RCC 7860 (cell line): ENCODE data around the gene S100A2.
A peak's percentile ranks its signal among the peaks of the same experiment; 100 is the strongest.

Experiments used
- DNase-seq: peaks from one replicate; pipeline ENCODE4 v3.0.0-alpha.2; 2015; ENCODE audit warnings: low spot score
- FAIRE-seq: peaks from 2 replicates; lab custom pipeline; 2012; peaks lifted over from hg19 to GRCh38; lab: Jason Lieb, UNC

S100A2 gene

DNA sequence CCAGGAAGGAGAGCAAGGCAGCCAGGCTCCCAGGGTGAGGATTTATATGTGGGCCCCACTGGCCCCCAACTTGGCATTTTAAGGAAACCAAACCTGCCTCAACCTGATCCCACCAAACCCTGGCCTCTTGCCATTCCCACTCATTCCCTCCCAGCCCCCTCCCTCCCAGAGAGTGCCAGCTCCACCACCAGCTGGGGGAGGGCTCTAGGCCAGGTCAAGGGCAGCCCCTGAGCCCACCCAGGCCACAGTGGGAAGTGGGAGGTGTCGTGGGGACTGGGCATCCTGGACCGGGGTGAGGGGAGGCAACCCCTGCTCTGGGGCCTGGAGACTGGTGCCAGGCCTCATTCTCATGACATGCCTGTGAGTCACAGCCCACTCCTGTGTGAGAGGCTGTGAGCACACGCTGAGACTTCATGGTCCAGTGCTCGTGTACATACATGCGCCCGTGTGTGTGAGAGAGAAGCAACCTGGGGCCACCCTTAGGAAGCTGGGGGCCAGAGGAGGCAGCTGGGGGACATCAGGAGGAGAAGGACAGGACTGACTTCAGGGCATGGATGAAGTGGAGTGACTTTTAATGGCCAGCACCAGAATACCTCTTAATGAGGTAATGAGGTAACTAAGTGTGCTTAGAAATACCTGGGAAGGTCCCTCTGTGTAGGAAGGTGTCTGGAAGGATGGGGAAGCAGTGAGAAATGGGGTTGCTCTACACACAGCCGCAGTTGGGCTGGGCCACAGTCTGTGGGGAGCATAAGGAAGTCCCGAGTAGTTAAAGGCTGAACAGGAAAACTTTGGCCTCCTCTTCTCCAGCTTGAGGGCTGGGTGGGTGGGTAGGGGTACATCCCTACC lies at the start of gene S100A2:
Gene S100A2 (minus strand): TSS at position 316 of the 846 bp plus-strand sequence. CDS start 1,967 bp downstream, outside the sequence.
- FAIRE-seq (peak; percentile 90), DNase-seq (peak; percentile 98)

DNA sequence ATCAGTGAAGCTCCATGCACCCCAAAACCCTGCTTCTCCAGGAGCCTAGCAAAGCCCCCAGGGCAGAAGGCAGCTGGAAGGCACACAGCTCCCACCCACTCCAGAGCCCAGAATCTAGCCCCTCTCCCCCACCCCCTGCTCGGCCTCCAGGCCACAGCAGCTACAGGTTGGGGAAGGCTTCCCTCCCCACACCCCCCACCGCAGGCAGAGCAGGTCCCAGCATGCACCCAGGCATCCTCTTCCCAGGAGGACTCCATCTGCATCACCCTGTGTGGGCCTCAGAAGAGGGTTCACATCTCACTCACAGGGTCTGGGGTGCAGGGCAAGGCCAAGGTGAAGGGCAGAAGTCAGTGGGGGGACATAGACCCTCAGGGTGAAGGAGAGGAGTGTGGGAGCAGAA lies 49.8 kb upstream of the S100A2 start:
- DNase-seq (no peak), FAIRE-seq (no peak)

- DNase-seq (no peak), FAIRE-seq (no peak)
These were observed 49.3 kb upstream of the S100A2 start for GRCh38 chr1:153614906-153615305.

DNA sequence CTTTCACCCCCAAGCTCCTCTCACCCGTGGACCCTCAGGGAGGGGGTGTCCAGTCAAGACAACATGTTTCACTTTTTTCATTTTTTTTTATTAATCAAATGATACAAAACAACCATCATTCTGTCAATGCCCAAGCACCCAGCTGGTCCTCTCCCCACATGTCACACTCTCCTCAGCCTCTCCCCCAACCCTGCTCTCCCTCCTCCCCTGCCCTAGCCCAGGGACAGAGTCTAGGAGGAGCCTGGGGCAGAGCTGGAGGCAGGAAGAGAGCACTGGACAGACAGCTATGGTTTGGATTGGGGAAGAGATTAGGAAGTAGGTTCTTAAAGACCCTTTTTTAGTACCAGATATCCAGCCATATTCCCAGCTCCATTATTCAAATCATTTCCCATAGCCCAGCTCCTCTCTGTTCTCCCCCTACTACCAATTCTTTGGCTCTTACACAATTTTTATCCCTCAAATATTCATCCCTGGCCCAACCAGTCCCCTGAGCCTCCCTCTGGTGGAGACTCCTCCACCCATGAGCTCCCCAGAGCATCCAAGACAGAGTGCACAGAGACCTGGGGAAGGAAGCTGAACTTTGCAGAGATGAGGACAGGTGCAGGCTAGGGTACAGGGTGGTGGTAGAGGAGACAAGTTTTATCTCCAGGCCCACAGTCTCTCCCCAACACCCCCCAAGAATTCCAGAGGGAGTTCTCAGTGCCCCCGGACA lies 48.7 kb upstream of the S100A2 start:
- DNase-seq (no peak), FAIRE-seq (no peak)

DNA sequence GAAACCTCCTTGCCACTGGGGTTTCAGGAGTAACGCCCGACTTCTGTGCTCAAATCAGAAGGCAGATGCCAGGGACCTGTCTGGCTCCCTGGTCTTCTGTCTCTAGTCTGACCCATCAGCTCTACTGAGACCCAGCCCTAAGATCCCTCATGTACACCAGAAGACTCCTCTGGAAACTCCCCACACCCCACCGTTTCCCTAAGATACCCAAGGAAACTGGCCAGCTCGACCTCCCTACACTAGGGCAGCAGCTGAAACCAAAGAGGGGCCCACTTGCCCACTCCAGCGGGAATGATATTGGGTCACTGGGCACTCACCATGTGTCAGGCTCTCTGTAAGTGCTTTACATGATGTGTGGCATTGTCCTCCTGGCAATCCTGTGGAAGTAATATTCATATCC lies 47.8 kb upstream of the S100A2 start:
- DNase-seq (no peak), FAIRE-seq (no peak)

DNA sequence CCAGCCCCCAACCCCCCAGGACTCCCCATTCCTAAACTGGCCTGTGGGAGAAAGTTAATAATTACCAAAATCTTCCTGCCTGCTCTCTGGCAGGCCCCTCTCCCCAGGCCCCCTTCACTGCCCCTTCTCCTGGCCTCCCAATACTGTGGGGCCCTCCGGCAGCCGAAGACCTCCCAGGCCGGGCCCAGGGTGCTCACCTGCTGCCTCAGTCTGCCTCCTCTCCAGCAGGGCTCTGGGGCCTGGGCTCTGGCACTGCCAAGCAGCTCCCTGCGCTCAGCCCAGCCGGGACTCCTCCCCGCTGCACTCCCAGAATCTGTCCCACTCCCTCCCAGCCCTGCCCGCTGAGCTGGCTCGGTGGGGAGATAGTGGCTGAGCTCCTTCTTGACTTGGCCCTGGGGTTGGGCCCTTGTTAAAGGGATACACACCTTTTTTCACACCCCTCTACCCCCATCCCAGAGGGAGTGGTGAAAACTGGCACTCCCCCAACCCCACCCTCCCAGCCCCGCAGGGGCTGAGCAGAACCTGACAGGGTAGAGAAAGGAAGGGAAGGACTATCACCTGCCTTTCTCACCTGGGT lies 47.2 kb upstream of the S100A2 start, which contains the start of gene S100A16:
Gene S100A16 (minus strand): TSS at position 383 of the 577 bp plus-strand sequence. CDS start 4,986 bp downstream, outside the sequence.
- FAIRE-seq (no peak), DNase-seq (peak; percentile 67)

DNA sequence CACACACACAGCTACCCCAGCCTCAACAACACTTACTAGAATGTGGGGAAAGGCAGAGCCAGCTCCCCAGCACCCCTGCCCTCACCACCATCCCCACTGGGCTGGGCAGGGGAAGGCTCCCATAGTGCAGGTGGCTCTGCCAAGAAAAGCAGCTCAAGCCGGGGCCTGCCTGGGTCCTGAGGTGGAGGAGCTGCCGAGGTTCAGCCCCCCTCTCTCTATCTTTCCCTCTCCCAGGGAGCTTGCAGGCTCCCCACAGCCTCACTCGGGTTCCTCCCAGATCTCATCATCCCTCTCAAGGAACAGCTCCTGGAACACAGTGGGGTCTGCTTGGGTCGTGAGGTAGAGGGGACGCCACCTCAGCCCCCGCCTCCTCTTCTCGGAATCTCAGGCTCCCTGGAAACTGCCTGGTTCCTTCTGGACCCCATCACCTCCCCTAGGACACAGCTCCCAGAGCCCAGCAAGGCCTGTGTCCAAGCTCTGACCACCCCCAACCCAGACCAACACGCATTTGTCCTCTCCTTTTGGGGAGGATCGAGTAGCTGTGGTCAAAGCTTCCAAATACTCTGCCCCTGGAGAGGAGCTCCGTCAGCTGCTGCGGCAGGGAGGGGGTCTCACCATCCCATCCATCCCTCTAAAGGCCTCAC lies 46.6 kb upstream of the S100A2 start:
- FAIRE-seq, result no peak
- DNase-seq, result no peak

GRCh38 chr1:153611356-153611755 lies 45.7 kb upstream of the S100A2 start:
- no peak for FAIRE-seq
- DNase-seq, result no peak

GRCh38 chr1:153610811-153611301 lies 45.2 kb upstream of the S100A2 start:
- no peak for DNase-seq
- FAIRE-seq, result no peak

DNA sequence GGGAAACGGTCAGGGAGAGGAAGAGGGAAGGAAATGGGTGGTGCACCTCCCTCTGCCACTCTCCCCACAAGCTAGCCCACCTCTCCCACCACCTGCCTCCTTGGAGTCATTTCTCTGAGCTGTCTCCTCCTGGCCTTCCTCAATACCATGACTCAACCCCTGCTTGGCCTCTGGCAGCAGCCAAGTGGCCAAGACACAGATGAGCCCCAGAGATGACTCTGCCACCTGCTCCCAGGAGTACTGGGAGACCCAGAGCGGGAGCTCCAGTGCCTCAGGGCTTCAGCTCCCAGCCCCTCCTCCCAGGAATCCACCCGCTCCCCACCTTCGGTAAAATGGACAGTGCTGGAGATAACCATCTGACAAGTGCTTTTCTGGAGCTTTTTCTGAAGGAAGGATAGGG lies 44.7 kb upstream of the S100A2 start:
- no peak for FAIRE-seq
- peak; percentile 68 for DNase-seq

GRCh38 chr1:153609585-153609907 lies 43.9 kb upstream of the S100A2 start:
- FAIRE-seq (no peak), DNase-seq (no peak)

DNA sequence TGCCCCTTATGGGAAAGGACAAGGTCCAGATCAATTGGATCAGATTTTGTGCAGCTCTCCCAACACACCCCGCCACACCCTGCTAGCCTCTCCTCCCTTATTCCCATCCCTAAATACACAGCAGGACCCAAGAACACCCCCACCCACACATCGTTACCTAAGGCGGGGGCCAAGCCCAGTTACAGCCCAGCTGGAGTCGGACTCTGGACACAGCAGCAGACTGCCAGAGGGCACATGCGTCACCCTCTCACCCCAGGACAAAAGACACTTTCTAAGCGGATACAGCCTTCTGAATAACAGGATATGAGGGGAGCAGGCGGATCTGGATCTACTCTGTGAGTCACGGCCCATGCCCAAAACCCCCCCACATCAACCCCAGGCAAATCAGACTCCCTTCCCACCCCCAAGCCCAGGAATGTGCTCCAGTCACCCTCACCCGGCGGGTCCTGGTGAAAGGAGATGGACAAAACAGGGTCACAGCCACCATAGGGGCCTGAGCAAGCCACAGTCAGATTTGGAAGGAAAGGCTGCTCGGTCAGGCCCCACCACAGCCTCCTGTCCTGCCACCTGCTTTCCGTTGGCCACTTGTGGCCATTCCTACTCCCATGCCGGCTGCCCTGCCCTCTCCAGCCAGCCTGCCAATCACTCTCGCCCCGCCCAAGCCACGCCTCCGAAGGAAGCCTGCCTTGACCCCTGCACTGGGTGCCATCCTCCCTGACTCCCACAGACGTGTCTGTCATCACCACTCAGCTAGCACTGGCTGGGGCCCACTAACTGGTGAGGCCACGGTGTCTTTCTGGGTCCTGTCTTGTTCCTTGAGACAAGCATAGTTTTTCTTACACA lies 43.3 kb upstream of the S100A2 start:
- FAIRE-seq, result peak; percentile 73

GRCh38 chr1:153608089-153608682 lies 42.5 kb upstream of the S100A2 start:
- DNase-seq, result no peak
- FAIRE-seq, result no peak

More for the DNA sequence above, 43.3 kb upstream of the S100A2 start:
- DNase-seq, result peak; percentile 96

GRCh38 chr1:153607381-153607780 lies 41.7 kb upstream of the S100A2 start:
- DNase-seq (no peak), FAIRE-seq (no peak)

DNA sequence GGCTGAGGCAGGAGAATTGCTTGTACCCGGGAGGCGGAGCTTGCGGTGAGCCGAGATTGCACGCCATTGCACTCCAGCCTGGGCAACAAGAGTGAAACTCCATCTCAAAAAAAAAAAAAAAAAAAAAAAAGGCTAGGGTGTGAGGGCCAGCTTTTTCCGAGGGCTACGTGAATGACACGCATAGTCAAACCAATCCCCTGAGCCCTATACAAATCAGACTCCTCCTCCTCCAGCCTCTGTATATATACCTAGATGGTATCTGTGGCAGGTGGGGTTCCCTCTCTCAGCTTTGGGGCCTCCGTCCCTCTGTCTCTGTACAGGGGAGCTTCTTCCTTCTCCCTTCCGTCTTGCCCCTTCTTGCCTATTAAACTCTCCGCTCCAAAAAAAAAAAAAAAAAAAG lies 40.5 kb upstream of the S100A2 start:
- DNase-seq (no peak), FAIRE-seq (no peak)

DNA sequence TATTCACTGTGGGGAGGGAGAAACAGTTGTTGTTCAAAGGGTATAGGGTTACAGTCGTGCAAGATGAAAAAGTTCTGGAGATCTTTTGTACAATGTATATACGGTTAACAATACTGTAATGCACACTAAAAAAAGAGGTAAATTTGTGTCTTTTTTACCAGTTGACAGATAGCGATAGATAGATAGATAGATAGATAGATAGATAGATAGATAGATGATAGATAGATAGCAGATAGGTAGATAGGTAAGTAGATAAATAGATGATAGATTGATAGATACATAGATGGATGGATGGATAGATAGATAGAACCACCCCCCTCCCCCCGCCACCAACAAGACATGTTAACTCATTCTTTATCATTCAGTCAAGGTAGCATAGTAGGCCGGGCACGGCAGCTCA lies 37.1 kb upstream of the S100A2 start:
- DNase-seq (no peak), FAIRE-seq (no peak)

GRCh38 chr1:153599847-153600246 lies 34.2 kb upstream of the S100A2 start:
- no peak for DNase-seq
- FAIRE-seq, result no peak

GRCh38 chr1:153598309-153599172 lies 32.9 kb upstream of the S100A2 start:
- FAIRE-seq (no peak), DNase-seq (no peak)

GRCh38 chr1:153597206-153597605 lies 31.6 kb upstream of the S100A2 start:
- peak; percentile 80 for DNase-seq
- peak; percentile 69 for FAIRE-seq
